Urinary bladder (tissue), 4 donors: ENCODE measurements around the gene ZCWPW1. TPM values are rescaled to one million over a fixed set of nuclear protein-coding genes. Genes with fewer than 3 reads are reported as not detected.
"Not testable (repeated sequence)": the region's sequence is repeated elsewhere in the genome, so short reads cannot be mapped to it uniquely, and the experiment has no call there.

Experiments
- DNase-seq: peaks from one replicate; pipeline ENCODE4 v3.0.0-alpha.2; 2015; ENCODE audit errors: extremely low spot score
- H3K27ac ChIP-seq: one replicate; pipeline ENCODE4 v1.5.1; 2013; ENCODE audit warnings: low read depth, mild to moderate bottlenecking, moderate library complexity
- H3K36me3 ChIP-seq: one replicate; pipeline ENCODE4 v1.6.1; 2013; ENCODE audit warnings: mild to moderate bottlenecking, moderate library complexity; ENCODE audit not compliant: insufficient read depth
- H3K4me1 ChIP-seq: one replicate; pipeline ENCODE4 v1.6.1; 2013; ENCODE audit warnings: mild to moderate bottlenecking, moderate library complexity; ENCODE audit not compliant: insufficient read depth
- H3K4me3 ChIP-seq: one replicate; pipeline ENCODE4 v1.5.1; 2013; ENCODE audit warnings: low read depth, low read length
- WGBS: extraction: QIAGEN DNeasy Blood & Tissue Kit; methylation state at CpG from one replicate; pipeline ENCODE4 v1.1.7; 2013; 5-methylcytosine and 5-hydroxymethylcytosine counted together
- polyA plus RNA-seq: library from polyadenylated mRNA; stranded (reverse); fragments of 200-250 nt; gene quantifications from one replicate; pipeline ENCODE4 v1.2.3, GENCODE V29; 2013
- total RNA-seq: library from RNA; depleted of rRNA; stranded (reverse); fragments of >200 nt; gene quantifications from one replicate; pipeline ENCODE4 v1.2.3, GENCODE V29; 2014
- donor health status: healthy with polysubstance abuse.
- donor health status: healthy.

ZCWPW1 gene
- total and polyA plus RNA-seq, 2 donors: 4.2 to 8.7 TPM

- Histone ChIP-seq H3K36me3 (no peaks in the 10 kb centered on the region), H3K4me1 (no peaks in the 10 kb centered on the region), H3K4me3 (no peak overlapping the region), H3K27ac (no peak overlapping the region)
- DNase-seq: no peak
- 40% methylated on average over 14 of the region's 14 CpGs for whole genome bisulfite sequencing
Observed at GRCh38 chr7:100444311-100445278, 16.1 kb upstream of the ZCWPW1 start.

GRCh38 chr7:100443096-100443840 is 14.8 kb upstream of the ZCWPW1 start:
- H3K4me1 ChIP-seq: no peaks in the 10 kb centered on the region
- H3K27ac ChIP-seq: no peak overlapping the region
- WGBS: 93% methylated on average over 9 of the region's 9 CpGs
- H3K36me3 ChIP-seq: no peaks in the 10 kb centered on the region
- H3K4me3 ChIP-seq: no peak overlapping the region
- no peak for DNase-seq

- WGBS: 90% methylated on average over 11 of the region's 11 CpGs
- Histone ChIP-seq H3K4me3 (no peak overlapping the region), H3K36me3 (no peaks in the 10 kb centered on the region), H3K27ac (no peak overlapping the region), H3K4me1 (no peaks in the 10 kb centered on the region)
- DNase-seq: no peak
Observed at GRCh38 chr7:100441641-100442535, 13.4 kb upstream of the ZCWPW1 start.

GRCh38 chr7:100439244-100439643 is 10.7 kb upstream of the ZCWPW1 start:
- WGBS: 84% methylated on average over 7 of the region's 7 CpGs
- H3K4me1 ChIP-seq, H3K27ac ChIP-seq, H3K36me3 ChIP-seq, H3K4me3 ChIP-seq, DNase-seq: not testable (repeated sequence)

- not testable (repeated sequence) for H3K4me1 ChIP-seq, H3K4me3 ChIP-seq, DNase-seq, H3K27ac ChIP-seq, H3K36me3 ChIP-seq
- 93% methylated on average over 8 of the region's 8 CpGs for WGBS
Observed at GRCh38 chr7:100438731-100439130, 10.2 kb upstream of the ZCWPW1 start.

GRCh38 chr7:100438172-100438571 is 9.7 kb upstream of the ZCWPW1 start:
- 61% methylated on average over 2 of the region's 2 CpGs for WGBS

GRCh38 chr7:100437150-100438100 is 8.9 kb upstream of the ZCWPW1 start:
- H3K4me3 ChIP-seq: no peak overlapping the region

More at GRCh38 chr7:100438172-100438571, 9.7 kb upstream of the ZCWPW1 start:
- no peak overlapping the region for H3K4me3 ChIP-seq
- no peak for DNase-seq
- no peaks in the 10 kb centered on the region for H3K4me1 ChIP-seq
- H3K36me3 ChIP-seq: no peaks in the 10 kb centered on the region
- no peak overlapping the region for H3K27ac ChIP-seq

GRCh38 chr7:100435401-100436304 is 7.2 kb upstream of the ZCWPW1 start:
- Histone ChIP-seq H3K4me1 (no peaks in the 10 kb centered on the region), H3K4me3 (peak overlapping the region; percentile 94), H3K27ac (peak overlapping the region; percentile 98), H3K36me3 (no peaks in the 10 kb centered on the region)
- 2% methylated on average over 81 of the region's 81 CpGs for WGBS
- no peak for DNase-seq

More at GRCh38 chr7:100437150-100438100, 8.9 kb upstream of the ZCWPW1 start:
- H3K4me1 ChIP-seq: no peaks in the 10 kb centered on the region
- H3K27ac ChIP-seq: no peak overlapping the region
- WGBS: 90% methylated on average over 28 of the region's 28 CpGs
- H3K36me3 ChIP-seq: no peaks in the 10 kb centered on the region
- no peak for DNase-seq

- no peaks in the 10 kb centered on the region for H3K36me3 ChIP-seq
- no peaks in the 10 kb centered on the region for H3K4me1 ChIP-seq
- no peak overlapping the region for H3K4me3 ChIP-seq
- H3K27ac ChIP-seq: no peak overlapping the region
- WGBS: 83% methylated on average over 22 of the region's 22 CpGs
- no peak for DNase-seq
Observed at GRCh38 chr7:100434297-100435144, 6.0 kb upstream of the ZCWPW1 start.

GRCh38 chr7:100433592-100434296 is 5.2 kb upstream of the ZCWPW1 start:
- H3K4me1 ChIP-seq: no peaks in the 10 kb centered on the region
- DNase-seq: no peak
- H3K36me3 ChIP-seq: no peaks in the 10 kb centered on the region
- H3K27ac ChIP-seq: no peak overlapping the region
- 74% methylated on average over 10 of the region's 10 CpGs for WGBS
- no peak overlapping the region for H3K4me3 ChIP-seq

GRCh38 chr7:100433276-100433591 is 4.7 kb upstream of the ZCWPW1 start:
- no peaks in the 10 kb centered on the region for H3K4me1 ChIP-seq
- WGBS: 73% methylated on average over 4 of the region's 4 CpGs
- H3K27ac ChIP-seq: no peak overlapping the region
- H3K36me3 ChIP-seq: no peaks in the 10 kb centered on the region
- no peak overlapping the region for H3K4me3 ChIP-seq
- DNase-seq: no peak
